Gastrocnemius medialis (tissue), 4 donors: ENCODE data around the gene SCN2B.
A peak's percentile ranks its signal among the peaks of the same experiment; 100 is the strongest.

ENCODE experiments used
- CTCF ChIP-seq, 5 experiments: fragments of 450-650 bp in 3 of 5; fragments of 200-600 bp in 2 of 5; sonication (generic) in 2 of 5; IDR thresholded peaks in 4 of 5; conservative IDR thresholded peaks in 1 of 5; 1 replicate in 4 of 5; 2 replicates in 1 of 5; pipeline ENCODE4 v1.5.1; 2016 to 2019; ENCODE audit warnings: antibody characterized with exemption in 5 of 5, mild to moderate bottlenecking in 3 of 5, moderate library complexity in 3 of 5
- POLR2A ChIP-seq, 2 donors: fragments of 450-650 bp; IDR thresholded peaks; one replicate each; pipeline ENCODE4 v1.6.1; 2017; ENCODE audit warnings: antibody characterized with exemption in 2 of 2, mild to moderate bottlenecking in 2 of 2, moderate library complexity in 2 of 2

- TF ChIP-seq POLR2A (IDR thresholded peaks at IDR 0.05) (no peak), CTCF (IDR thresholded peaks at IDR 0.05 in 4 of 5, conservative IDR thresholded peaks at IDR 0.05 in 1 of 5) (peak; percentile 84 to 92 (median 89))
Observed at GRCh38 chr11:118171269-118172062, 5.0 kb downstream of the SCN2B start.
